ENCODE data around the gene NDFIP1. TPM values are rescaled to one million over a fixed set of nuclear protein-coding genes. Genes with fewer than 3 reads are reported as not detected.

The NDFIP1 gene
- total RNA-seq, 6 experiments from 2014 or later = 57.7 to 69.9 (median 63.0) TPM

- Mint-ChIP-seq H3K27ac (no peak overlapping the region), H3K36me3 (ENCODE audit: low read depth) (no peaks in the 10 kb centered on the region)
- TF ChIP-seq CTCF (IDR thresholded peaks at IDR 0.05) = no peak
These were observed 70.1 kb downstream of the NDFIP1 start for GRCh38 chr5:142178651-142179050.

GRCh38 chr5:142179776-142180387 lies 71.3 kb downstream of the NDFIP1 start:
- no peaks in the 10 kb centered on the region for H3K9me3 Mint-ChIP-seq

More at GRCh38 chr5:142178651-142179050, 70.1 kb downstream of the NDFIP1 start:
- Mint-ChIP-seq H3K27me3 (ENCODE audit: insufficient read depth) (no peaks in the 10 kb centered on the region; the same call in 1 of the 2 replicates), H3K4me3 (no peak overlapping the region), H3K4me1 (ENCODE audit: low read depth) (no peaks in the 10 kb centered on the region), H3K9me3 (no peaks in the 10 kb centered on the region)
- no peak for DNase-seq

GRCh38 chr5:142181096-142181495 lies 72.5 kb downstream of the NDFIP1 start:
- TF ChIP-seq CTCF (IDR thresholded peaks at IDR 0.05) = no peak
- Mint-ChIP-seq H3K9me3 (no peaks in the 10 kb centered on the region), H3K27me3 (ENCODE audit: insufficient read depth) (no peaks in the 10 kb centered on the region; the same call in 1 of the 2 replicates), H3K36me3 (ENCODE audit: low read depth) (no peaks in the 10 kb centered on the region), H3K27ac (no peak overlapping the region), H3K4me3 (no peak overlapping the region), H3K4me1 (ENCODE audit: low read depth) (peaks cover 6% of the 10 kb centered on the region)
- no peak for DNase-seq

More at GRCh38 chr5:142179776-142180387, 71.3 kb downstream of the NDFIP1 start:
- no peaks in the 10 kb centered on the region; the same call in 1 of the 2 replicates for H3K27me3 Mint-ChIP-seq (ENCODE audit: insufficient read depth)
- H3K4me3 Mint-ChIP-seq = no peak overlapping the region
- H3K36me3 Mint-ChIP-seq (ENCODE audit: low read depth) = no peaks in the 10 kb centered on the region
- DNase-seq = no peak
- H3K4me1 Mint-ChIP-seq (ENCODE audit: low read depth) = peaks cover 2% of the 10 kb centered on the region
- TF ChIP-seq CTCF (IDR thresholded peaks at IDR 0.05) = no peak
- H3K27ac Mint-ChIP-seq = no peak overlapping the region

- H3K36me3 Mint-ChIP-seq (ENCODE audit: low read depth) = no peaks in the 10 kb centered on the region
- peaks cover 6% of the 10 kb centered on the region for H3K4me1 Mint-ChIP-seq (ENCODE audit: low read depth)
- H3K27me3 Mint-ChIP-seq (ENCODE audit: insufficient read depth) = no peaks in the 10 kb centered on the region; the same call in 1 of the 2 replicates
- no peaks in the 10 kb centered on the region for H3K9me3 Mint-ChIP-seq
- H3K4me3 Mint-ChIP-seq = no peak overlapping the region
- H3K27ac Mint-ChIP-seq = no peak overlapping the region
- TF ChIP-seq CTCF (IDR thresholded peaks at IDR 0.05) = no peak
- DNase-seq = no peak
These were observed 73.1 kb downstream of the NDFIP1 start for GRCh38 chr5:142181547-142182163.

GRCh38 chr5:142182840-142183239 lies 74.3 kb downstream of the NDFIP1 start:
- Mint-ChIP-seq H3K27me3 (ENCODE audit: insufficient read depth) (no peaks in the 10 kb centered on the region; the same call in 1 of the 2 replicates), H3K4me3 (no peak overlapping the region), H3K36me3 (ENCODE audit: low read depth) (no peaks in the 10 kb centered on the region), H3K9me3 (no peaks in the 10 kb centered on the region), H3K4me1 (ENCODE audit: low read depth) (peaks cover 6% of the 10 kb centered on the region), H3K27ac (no peak overlapping the region)
- TF ChIP-seq CTCF (IDR thresholded peaks at IDR 0.05) = no peak
- DNase-seq = no peak
